Activated B cell treated with CpG ODN at 0.5 μM for 24 hours (primary cell): ENCODE data around the gene SNCAIP. TPM values are rescaled to one million over a fixed set of nuclear protein-coding genes. Genes with fewer than 3 reads are reported as not detected.

ENCODE experiments used
- ATAC-seq: fragments of 200-7000 bp; cut with Tn5 transposase; one replicate; pipeline ENCODE4 v1.10.0; 2021; ENCODE audit warnings: low read depth, mild to moderate bottlenecking, moderate library complexity
- CTCF ChIA-PET: fragments of 350-600 bp; sonication (Branson Sonifier 250); formaldehyde crosslinking; loops from one replicate; lab custom pipeline; 2021; ENCODE audit warnings: antibody characterized with exemption; lab: Charles Lee
- POLR2A ChIA-PET: fragments of 350-600 bp; sonication (Branson Sonifier 250); formaldehyde crosslinking; loops from one replicate; lab custom pipeline; 2021; ENCODE audit warnings: antibody characterized with exemption; lab: Charles Lee
- DNase-seq: peaks from one replicate; pipeline ENCODE4 v3.0.0; 2022
- H3K27ac Mint-ChIP-seq: one replicate; pipeline ENCODE4 v1.8.0; 2020; ENCODE audit warnings: mixed read lengths
- H3K27me3 Mint-ChIP-seq: one replicate; pipeline ENCODE4 v1.8.0; 2021; ENCODE audit warnings: mixed read lengths
- H3K36me3 Mint-ChIP-seq: one replicate; pipeline ENCODE4 v1.8.0; 2021; ENCODE audit warnings: low read depth, mixed read lengths
- H3K4me1 Mint-ChIP-seq: one replicate; pipeline ENCODE4 v1.8.0; 2021; ENCODE audit warnings: mixed read lengths
- H3K4me3 Mint-ChIP-seq: one replicate; pipeline ENCODE4 v1.8.0; 2020; ENCODE audit warnings: mild to moderate bottlenecking, mixed read lengths
- H3K9me3 Mint-ChIP-seq: one replicate; pipeline ENCODE4 v1.8.0; 2020; ENCODE audit warnings: mixed read lengths
- intact Hi-C: fragments of 100-400 bp; cut with micrococcal nuclease; formaldehyde crosslinking; loops from one replicate; pipeline ENCODE4 v1.15.1; 2024
- total RNA-seq: library from RNA; stranded (reverse); gene quantifications from 2 replicates; pipeline ENCODE4 v1.2.3, GENCODE V29; 2022
- TF ChIP-seq, protein P1 (sequence below): fragments of 200-600 bp; IDR thresholded peaks from one replicate; pipeline ENCODE4 v1.8.0; 2022; ENCODE audit warnings: antibody characterized with exemption, mild to moderate bottlenecking

Gene SNCAIP
- not detected in 2 replicates for total RNA-seq

- no peak within 1 kb of the TSS for H3K27ac Mint-ChIP-seq
- no peak for ATAC-seq
- peaks cover 62% of the 10 kb centered on the region for H3K27me3 Mint-ChIP-seq
These were observed at the start of gene SNCAIP for GRCh38 chr5:122311961-122312590. Gene SNCAIP (plus strand): TSS chr5:122312237. CDS start chr5:122391135, 78,898 bp downstream.

DNA sequence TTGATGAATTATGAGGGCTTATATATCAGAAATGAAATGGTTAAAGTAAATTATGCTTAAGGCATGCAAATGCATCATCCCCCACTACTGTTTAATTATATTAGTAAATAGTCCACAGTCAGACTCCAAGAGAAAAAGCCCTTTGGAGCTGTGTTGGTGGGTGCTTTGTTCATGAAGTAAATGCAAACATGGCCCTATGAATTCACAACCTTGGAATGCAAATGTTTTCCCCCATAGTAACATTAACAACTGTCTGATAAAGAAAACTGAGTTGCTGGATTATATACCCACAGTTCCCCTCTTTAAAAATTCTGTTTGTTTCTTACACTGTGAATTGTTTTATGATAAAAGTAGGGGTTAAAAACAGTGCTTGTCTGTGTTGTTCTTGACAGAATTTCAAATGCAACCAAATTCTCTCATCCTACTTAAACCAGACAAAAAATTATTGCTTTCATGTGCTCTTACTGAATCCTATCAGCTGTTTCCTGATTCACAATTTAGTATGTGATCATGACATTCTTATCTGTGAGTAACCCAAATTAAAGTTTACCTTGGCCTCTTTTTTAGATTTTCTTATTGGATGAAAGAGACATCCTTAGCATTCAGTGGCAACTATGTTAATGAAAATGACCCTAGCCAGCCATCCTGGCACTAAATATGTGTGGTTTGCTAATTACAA is 48.5 kb upstream of the SNCAIP start:
- Mint-ChIP-seq H3K27me3 (peaks cover 2% of the 10 kb centered on the region), H3K9me3 (no peaks in the 10 kb centered on the region), H3K27ac (no peak overlapping the region), H3K4me3 (no peak overlapping the region), H3K4me1 (no peaks in the 10 kb centered on the region), H3K36me3 (no peaks in the 10 kb centered on the region)
- intact Hi-C loops: no loop called here
- TF ChIP-seq, protein P1, sequence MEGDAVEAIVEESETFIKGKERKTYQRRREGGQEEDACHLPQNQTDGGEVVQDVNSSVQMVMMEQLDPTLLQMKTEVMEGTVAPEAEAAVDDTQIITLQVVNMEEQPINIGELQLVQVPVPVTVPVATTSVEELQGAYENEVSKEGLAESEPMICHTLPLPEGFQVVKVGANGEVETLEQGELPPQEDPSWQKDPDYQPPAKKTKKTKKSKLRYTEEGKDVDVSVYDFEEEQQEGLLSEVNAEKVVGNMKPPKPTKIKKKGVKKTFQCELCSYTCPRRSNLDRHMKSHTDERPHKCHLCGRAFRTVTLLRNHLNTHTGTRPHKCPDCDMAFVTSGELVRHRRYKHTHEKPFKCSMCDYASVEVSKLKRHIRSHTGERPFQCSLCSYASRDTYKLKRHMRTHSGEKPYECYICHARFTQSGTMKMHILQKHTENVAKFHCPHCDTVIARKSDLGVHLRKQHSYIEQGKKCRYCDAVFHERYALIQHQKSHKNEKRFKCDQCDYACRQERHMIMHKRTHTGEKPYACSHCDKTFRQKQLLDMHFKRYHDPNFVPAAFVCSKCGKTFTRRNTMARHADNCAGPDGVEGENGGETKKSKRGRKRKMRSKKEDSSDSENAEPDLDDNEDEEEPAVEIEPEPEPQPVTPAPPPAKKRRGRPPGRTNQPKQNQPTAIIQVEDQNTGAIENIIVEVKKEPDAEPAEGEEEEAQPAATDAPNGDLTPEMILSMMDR: no peak
- no peak for DNase-seq
- ChIA-PET POLR2A (no interaction called here), CTCF (no interaction called here)
- no peak for ATAC-seq

More at GRCh38 chr5:122311961-122312590, at the start of gene SNCAIP:
- intact Hi-C loops: no loop called here
- TF ChIP-seq, protein P1: no peak
- DNase-seq: no peak
- no peaks in the 10 kb centered on the region for H3K9me3 Mint-ChIP-seq
- peaks cover 14% of the 10 kb centered on the region for H3K4me1 Mint-ChIP-seq
- ChIA-PET POLR2A (no interaction called here), CTCF (no interaction called here)
- H3K36me3 Mint-ChIP-seq: no peaks in the 10 kb centered on the region
- H3K4me3 Mint-ChIP-seq: peak within 1 kb of the TSS; percentile 39

GRCh38 chr5:122264610-122265009 is 47.4 kb upstream of the SNCAIP start:
- H3K36me3 Mint-ChIP-seq: no peaks in the 10 kb centered on the region
- H3K27ac Mint-ChIP-seq: no peak overlapping the region
- ChIA-PET POLR2A (no interaction called here), CTCF (no interaction called here)
- H3K9me3 Mint-ChIP-seq: no peaks in the 10 kb centered on the region
- DNase-seq: no peak
- ATAC-seq: no peak
- no peaks in the 10 kb centered on the region for H3K4me1 Mint-ChIP-seq
- intact Hi-C loops: no loop called here
- no peak overlapping the region for H3K4me3 Mint-ChIP-seq
- TF ChIP-seq, protein P1: no peak
- H3K27me3 Mint-ChIP-seq: peaks cover 2% of the 10 kb centered on the region

GRCh38 chr5:122267185-122267584 is 44.9 kb upstream of the SNCAIP start:
- no peak overlapping the region for H3K4me3 Mint-ChIP-seq
- H3K27me3 Mint-ChIP-seq: peaks cover 2% of the 10 kb centered on the region
- H3K27ac Mint-ChIP-seq: no peak overlapping the region
- H3K9me3 Mint-ChIP-seq: peaks cover 3% of the 10 kb centered on the region
- ATAC-seq (no peak), DNase-seq (no peak)
- intact Hi-C loops: no loop called here
- no peaks in the 10 kb centered on the region for H3K36me3 Mint-ChIP-seq
- CTCF ChIA-PET: no interaction called here
- POLR2A ChIA-PET: no interaction called here
- H3K4me1 Mint-ChIP-seq: no peaks in the 10 kb centered on the region
- TF ChIP-seq, protein P1: no peak

DNA sequence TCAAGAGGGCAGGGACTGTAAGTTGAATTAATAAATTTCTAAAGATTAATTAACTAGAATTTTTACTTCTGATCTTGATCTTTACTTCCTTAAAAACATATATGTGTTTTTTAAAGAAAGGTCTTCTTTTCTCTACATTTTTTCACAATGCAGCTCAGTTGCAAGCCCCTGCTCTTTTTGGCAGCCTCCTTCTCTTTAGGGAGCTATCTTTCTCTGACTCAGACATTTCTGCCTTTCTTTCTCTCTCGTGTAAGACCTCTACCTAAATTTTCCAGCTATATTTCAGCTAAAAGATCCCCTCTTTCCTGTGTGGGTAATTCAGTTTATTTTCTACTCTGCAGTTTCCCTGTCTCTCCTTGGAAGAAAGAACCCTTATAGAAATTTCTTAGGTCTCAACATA is 38.3 kb upstream of the SNCAIP start:
- no peak for DNase-seq
- no peak overlapping the region for H3K4me3 Mint-ChIP-seq
- POLR2A ChIA-PET: no interaction called here
- no peaks in the 10 kb centered on the region for H3K36me3 Mint-ChIP-seq
- H3K4me1 Mint-ChIP-seq: no peaks in the 10 kb centered on the region
- no peak for ATAC-seq
- peaks cover 4% of the 10 kb centered on the region for H3K9me3 Mint-ChIP-seq
- H3K27ac Mint-ChIP-seq: no peak overlapping the region
- TF ChIP-seq, protein P1: no peak
- intact Hi-C loops: no loop called here
- CTCF ChIA-PET: no interaction called here
- no peaks in the 10 kb centered on the region for H3K27me3 Mint-ChIP-seq
